Muscle of leg (tissue), 11 donors: ENCODE results near the gene TMEM242. TPM values are rescaled to one million over a fixed set of nuclear protein-coding genes. Genes with fewer than 3 reads are reported as not detected.
A peak's percentile ranks its signal among the peaks of the same experiment; 100 is the strongest.
"Not testable (repeated sequence)": the region's sequence is repeated elsewhere in the genome, so short reads cannot be mapped to it uniquely, and the experiment has no call there.

Experiments used
- DNase-seq: peaks from one replicate; pipeline ENCODE4 v3.0.0; 2013
- H3K27ac ChIP-seq: one replicate; pipeline ENCODE4 v1.5.1; 2013; ENCODE audit warnings: mild to moderate bottlenecking, low read length, control low read depth
- H3K27me3 ChIP-seq: one replicate; pipeline ENCODE4 v1.6.1; 2013; ENCODE audit warnings: low read length; ENCODE audit not compliant: control insufficient read depth, insufficient read depth
- H3K36me3 ChIP-seq: one replicate; pipeline ENCODE4 v1.6.1; 2013; ENCODE audit warnings: low read length; ENCODE audit not compliant: control insufficient read depth, insufficient read depth
- H3K4me1 ChIP-seq: one replicate; pipeline ENCODE4 v1.6.1; 2013; ENCODE audit warnings: low read length; ENCODE audit not compliant: control insufficient read depth, insufficient read depth
- H3K4me3 ChIP-seq: one replicate; pipeline ENCODE4 v1.5.1; 2013; ENCODE audit warnings: low read length, control low read depth
- H3K9me3 ChIP-seq: replicated peaks from 2 replicates; pipeline ENCODE4 v1.6.1; 2013; ENCODE audit warnings: low read depth, low read length; ENCODE audit not compliant: control insufficient read depth
- WGBS: methylation state at CpG from one replicate; pipeline ENCODE4 v1.1.5; 2013; ENCODE audit warnings: missing lambda C conversion rate; ENCODE audit not compliant: insufficient coverage; 5-methylcytosine and 5-hydroxymethylcytosine counted together
- polyA plus RNA-seq, 8 donors: library from polyadenylated mRNA; unstranded; fragments of 120-200 nt; gene quantifications; one replicate each; pipeline versions ENCODE4 v1.2.1 to v1.2.3, GENCODE V29; 2013; ENCODE audit warnings: inconsistent platforms in 1 of 8, low replicate concordance in 1 of 8; ENCODE audit not compliant: insufficient read length in 8 of 8, insufficient read depth in 1 of 8
- total RNA-seq: library from RNA; stranded (reverse); fragments of 120-200 nt; gene quantifications from one replicate; pipeline ENCODE4 v1.2.4, GENCODE V29; 2013

The TMEM242 gene
- total and polyA plus RNA-seq, 9 donors = 7.7 to 10.9 (median 9.8) TPM

DNA sequence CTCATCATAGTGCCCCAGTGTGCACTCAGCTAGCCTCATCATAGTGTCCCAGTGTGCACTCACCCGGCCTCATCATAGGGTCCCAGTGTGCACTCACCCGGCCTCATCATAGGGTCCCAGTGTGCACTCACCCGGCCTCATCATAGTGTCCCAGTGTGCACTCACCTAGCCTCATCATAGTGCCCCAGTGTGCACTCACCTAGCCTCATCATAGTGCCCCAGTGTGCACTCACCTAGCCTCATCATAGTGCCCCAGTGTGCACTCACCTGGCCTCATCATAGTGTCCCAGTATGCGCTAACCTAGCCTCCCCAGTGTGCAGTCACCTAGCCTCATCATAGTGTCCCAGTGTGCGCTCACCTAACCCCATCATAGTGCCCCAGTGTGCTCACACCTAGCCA is 12.6 kb downstream of the TMEM242 start:
- H3K4me1 ChIP-seq, H3K4me3 ChIP-seq, H3K27ac ChIP-seq, DNase-seq, H3K9me3 ChIP-seq, H3K27me3 ChIP-seq: not testable (repeated sequence)
- peaks cover 31% of the 10 kb centered on the region for H3K36me3 ChIP-seq
- 90% methylated on average over 3 of the region's 5 CpGs for WGBS

GRCh38 chr6:157307661-157308060 is 15.7 kb downstream of the TMEM242 start:
- WGBS = 79% methylated on average over 4 of the region's 5 CpGs
- H3K27me3 ChIP-seq = no peaks in the 10 kb centered on the region
- no peak overlapping the region for H3K4me3 ChIP-seq
- H3K4me1 ChIP-seq = peaks cover 13% of the 10 kb centered on the region
- no peaks in the 10 kb centered on the region for H3K9me3 ChIP-seq
- H3K27ac ChIP-seq = no peak overlapping the region
- no peak for DNase-seq
- peaks cover 13% of the 10 kb centered on the region for H3K36me3 ChIP-seq

GRCh38 chr6:157305670-157306653 is 17.4 kb downstream of the TMEM242 start:
- H3K27me3 ChIP-seq = no peaks in the 10 kb centered on the region
- peaks cover 13% of the 10 kb centered on the region for H3K4me1 ChIP-seq
- no peaks in the 10 kb centered on the region for H3K9me3 ChIP-seq
- 79% methylated on average over 8 of the region's 9 CpGs for WGBS
- H3K36me3 ChIP-seq = peaks cover 7% of the 10 kb centered on the region
- H3K27ac ChIP-seq = no peak overlapping the region
- DNase-seq = no peak
- no peak overlapping the region for H3K4me3 ChIP-seq

GRCh38 chr6:157304899-157305663 is 18.2 kb downstream of the TMEM242 start:
- no peaks in the 10 kb centered on the region for H3K27me3 ChIP-seq
- H3K27ac ChIP-seq = peak overlapping the region; percentile 62
- WGBS = 77% methylated on average over 12 of the region's 12 CpGs
- H3K4me3 ChIP-seq = no peak overlapping the region
- peaks cover 13% of the 10 kb centered on the region for H3K4me1 ChIP-seq
- DNase-seq = peak; percentile 36
- H3K9me3 ChIP-seq = no peaks in the 10 kb centered on the region
- H3K36me3 ChIP-seq = no peaks in the 10 kb centered on the region

DNA sequence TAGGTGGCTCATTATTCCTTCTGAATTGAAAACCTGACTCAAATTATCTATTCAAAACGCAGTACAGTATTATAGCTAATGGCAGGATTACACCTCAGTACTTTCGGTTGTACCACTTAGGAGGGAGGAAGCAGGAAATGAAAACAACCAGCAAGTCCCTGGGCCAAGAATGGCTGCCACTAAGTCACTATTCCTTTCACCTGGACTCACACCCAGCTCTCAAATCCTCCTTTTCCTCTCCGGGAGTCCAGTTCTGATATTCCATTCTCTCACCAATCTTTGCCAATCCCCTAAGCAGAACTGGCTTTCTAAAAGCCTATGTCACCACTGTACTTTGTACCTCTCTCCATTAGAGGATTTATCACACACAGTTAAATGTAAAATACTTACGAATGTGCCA is 20.6 kb downstream of the TMEM242 start:
- no peak for DNase-seq
- H3K36me3 ChIP-seq = no peaks in the 10 kb centered on the region
- no peak overlapping the region for H3K27ac ChIP-seq
- H3K9me3 ChIP-seq = no peaks in the 10 kb centered on the region
- peaks cover 13% of the 10 kb centered on the region for H3K4me1 ChIP-seq
- no peaks in the 10 kb centered on the region for H3K27me3 ChIP-seq
- 0% methylated on average over 1 of the region's 4 CpGs for WGBS
- no peak overlapping the region for H3K4me3 ChIP-seq

GRCh38 chr6:157300436-157300835 is 22.9 kb downstream of the TMEM242 start:
- no peak for DNase-seq
- no peaks in the 10 kb centered on the region for H3K9me3 ChIP-seq
- no peak overlapping the region for H3K27ac ChIP-seq
- no peaks in the 10 kb centered on the region for H3K27me3 ChIP-seq
- WGBS = 100% methylated on average over 6 of the region's 12 CpGs
- H3K4me3 ChIP-seq = no peak overlapping the region
- H3K4me1 ChIP-seq = peaks cover 4% of the 10 kb centered on the region
- H3K36me3 ChIP-seq = no peaks in the 10 kb centered on the region

DNA sequence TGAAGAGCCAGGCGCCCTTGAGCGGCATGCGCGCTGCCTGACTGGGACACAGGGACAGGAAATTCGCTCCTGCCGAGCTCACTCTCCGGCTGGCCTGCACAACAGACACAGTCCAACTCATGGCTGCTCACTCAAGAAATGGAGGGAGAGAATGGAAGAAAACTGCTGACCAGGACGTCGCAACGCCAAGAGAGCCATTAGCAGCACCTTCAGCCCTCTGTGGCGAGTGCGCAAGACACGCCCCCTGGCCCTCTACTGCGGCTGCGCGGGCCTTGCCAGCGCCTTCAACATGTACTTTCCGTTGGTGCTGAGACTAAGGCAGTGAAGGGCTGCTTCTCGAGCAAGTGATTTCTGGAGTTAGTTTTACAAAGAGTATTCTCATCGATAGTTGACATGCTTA is 23.3 kb downstream of the TMEM242 start:
- Histone ChIP-seq H3K4me1 (peaks cover 2% of the 10 kb centered on the region), H3K4me3 (no peak overlapping the region), H3K27me3 (no peaks in the 10 kb centered on the region), H3K36me3 (no peaks in the 10 kb centered on the region), H3K27ac (no peak overlapping the region), H3K9me3 (no peaks in the 10 kb centered on the region)
- DNase-seq = no peak
- 97% methylated on average over 16 of the region's 20 CpGs for WGBS

DNA sequence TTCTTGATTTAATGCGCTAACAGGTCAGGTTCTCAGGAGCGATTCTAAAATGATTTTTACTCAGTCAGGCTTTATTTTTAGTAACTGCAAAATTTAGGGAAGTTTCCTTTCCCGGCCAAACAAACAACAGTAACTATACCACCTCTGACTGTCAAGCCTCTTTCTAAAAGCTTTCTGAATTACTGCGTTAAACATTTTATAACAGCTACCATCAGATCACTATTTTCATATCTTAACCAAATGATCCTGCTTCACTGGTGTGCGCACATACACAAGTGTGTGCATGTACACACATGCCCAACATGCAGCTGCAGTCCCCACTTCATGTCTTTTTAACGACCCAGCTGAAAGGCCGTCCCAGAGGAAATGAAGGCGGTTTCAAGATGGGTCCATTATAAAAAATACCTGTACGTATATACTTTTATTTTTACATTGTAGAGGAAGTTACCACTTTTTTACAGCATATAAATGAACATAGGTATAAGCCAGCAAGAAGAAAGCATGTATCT is 25.0 kb downstream of the TMEM242 start:
- Histone ChIP-seq H3K27ac (no peak overlapping the region), H3K4me3 (no peak overlapping the region), H3K36me3 (no peaks in the 10 kb centered on the region), H3K4me1 (no peaks in the 10 kb centered on the region), H3K27me3 (no peaks in the 10 kb centered on the region), H3K9me3 (no peaks in the 10 kb centered on the region)
- no peak for DNase-seq
- WGBS = 77% methylated on average over 3 of the region's 9 CpGs

- Histone ChIP-seq H3K27ac (no peak overlapping the region), H3K9me3 (no peaks in the 10 kb centered on the region), H3K27me3 (no peaks in the 10 kb centered on the region), H3K4me3 (no peak overlapping the region), H3K36me3 (peaks cover 7% of the 10 kb centered on the region), H3K4me1 (no peaks in the 10 kb centered on the region)
- WGBS = no CpG with 5 or more reads among the region's 2 CpGs
- DNase-seq = no peak
Measured at GRCh38 chr6:157294654-157295053, 28.7 kb downstream of the TMEM242 start.

- H3K4me1 ChIP-seq = no peaks in the 10 kb centered on the region
- no peaks in the 10 kb centered on the region for H3K9me3 ChIP-seq
- peaks cover 7% of the 10 kb centered on the region for H3K36me3 ChIP-seq
- no peak overlapping the region for H3K27ac ChIP-seq
- no peak for DNase-seq
- WGBS = 75% methylated on average over 4 of the region's 6 CpGs
- no peaks in the 10 kb centered on the region for H3K27me3 ChIP-seq
- no peak overlapping the region for H3K4me3 ChIP-seq
Measured at GRCh38 chr6:157293780-157294179, 29.5 kb downstream of the TMEM242 start.
